Left lung (tissue), 10 donors: ENCODE data around the gene KMT2B. TPM values are rescaled to one million over a fixed set of nuclear protein-coding genes. Genes with fewer than 3 reads are reported as not detected.

Experiments
- ATAC-seq: fragments of 200-7000 bp; cut with Tn5 transposase; one replicate; pipeline ENCODE4 v1.9.1; 2020; ENCODE audit warnings: moderate library complexity
- DNase-seq, 4 donors: peaks; one replicate each; pipeline ENCODE4 v3.0.0-alpha.2; 2013 to 2020
- H3K27ac ChIP-seq, 2 donors: fragments of 200-600 bp; sonication (generic) in 1 of 2; one replicate each; pipeline versions ENCODE4 v1.5.0 to v1.8.0; 2020 to 2021
- H3K27me3 ChIP-seq, 2 donors: fragments of 200-600 bp; sonication (generic) in 1 of 2; one replicate each; pipeline versions ENCODE4 v1.5.0 to v1.8.0; 2020 to 2021
- H3K36me3 ChIP-seq, 2 donors: fragments of 200-600 bp; sonication (generic) in 1 of 2; one replicate each; pipeline versions ENCODE4 v1.5.0 to v1.8.0; 2020 to 2021
- H3K4me1 ChIP-seq, 2 donors: fragments of 200-600 bp; one replicate each; pipeline ENCODE4 v1.8.0; 2021
- H3K4me3 ChIP-seq, 2 donors: fragments of 200-600 bp; sonication (generic) in 1 of 2; one replicate each; pipeline versions ENCODE4 v1.5.0 to v1.8.0; 2020 to 2021; ENCODE audit warnings: mild to moderate bottlenecking in 1 of 2
- H3K9me3 ChIP-seq, 2 donors: fragments of 200-600 bp; sonication (generic) in 1 of 2; one replicate each; pipeline versions ENCODE4 v1.5.0 to v1.8.0; 2020 to 2021
- intact Hi-C, 2 donors: fragments of 100-400 bp; cut with DNase I; formaldehyde crosslinking; loops; one replicate each; pipeline versions ENCODE4 v1.11.2 to v1.14.2; 2022
- polyA plus RNA-seq, 6 donors: library from polyadenylated mRNA; unstranded; fragments of 120-200 nt; gene quantifications; one replicate each; pipeline ENCODE4 v1.2.1, GENCODE V29; 2013; ENCODE audit not compliant: insufficient read length in 6 of 6
- total RNA-seq, 2 donors: library from RNA; stranded (reverse); fragmentation: NEBNext Ultra II Directional; extraction: Animal tissue kit (Norgen Biotek cat#: 25700); gene quantifications; one replicate each; pipeline ENCODE4 v1.2.1, GENCODE V29; 2021
- TF ChIP-seq, protein P1 (sequence below), 2 donors: fragments of 200-600 bp; sonication (generic) in 1 of 2; IDR thresholded peaks; one replicate each; pipeline versions ENCODE4 v1.5.0 to v1.8.0; 2021; ENCODE audit warnings: antibody characterized with exemption in 2 of 2
- donor health status: DM: no; HTN: yes; CAD: no.
- donor health status: DM: no; HTN: no; CAD: no.

Gene KMT2B
- total and polyA plus RNA-seq, 8 donors, result 27.9 to 39.1 (median 33.9) TPM

DNA sequence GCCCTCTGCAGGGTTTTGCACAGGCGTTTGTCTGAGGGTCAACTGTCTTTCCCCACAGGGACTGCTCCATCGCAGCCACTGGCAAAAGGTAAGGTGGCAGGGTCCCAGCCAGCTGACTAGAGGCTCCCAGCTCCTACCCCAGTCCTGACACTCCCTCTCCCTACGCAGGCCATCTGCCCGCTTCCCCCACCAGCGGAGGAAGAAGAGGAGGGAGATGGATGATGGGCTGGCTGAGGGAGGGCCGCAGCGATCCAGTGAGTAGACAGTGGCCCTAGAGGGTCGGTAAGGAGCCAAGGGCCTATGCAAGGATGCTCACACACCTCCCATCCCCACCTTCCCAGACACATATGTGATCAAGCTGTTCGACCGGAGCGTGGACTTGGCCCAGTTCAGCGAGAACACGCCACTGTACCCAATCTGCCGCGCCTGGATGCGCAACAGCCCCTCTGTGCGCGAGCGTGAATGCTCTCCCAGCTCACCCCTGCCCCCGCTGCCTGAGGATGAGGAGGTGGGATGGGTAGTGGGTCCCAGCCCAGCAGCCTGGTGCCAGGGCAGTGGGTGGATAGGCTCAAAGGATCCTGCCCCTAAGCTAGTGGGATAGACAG, 35.0 kb downstream of the KMT2B start:
- intact Hi-C loops, result no loop called here
- ATAC-seq, result no peak
- Histone ChIP-seq H3K9me3 (no peaks in the 10 kb centered on the region), H3K27ac (no peak overlapping the region), H3K36me3 (peaks cover 0 to 40% of the 10 kb centered on the region in 2 donors), H3K4me1 (peaks cover 9 to 43% of the 10 kb centered on the region in 2 donors), H3K27me3 (peaks cover 0 to 21% of the 10 kb centered on the region in 2 donors), H3K4me3 (no peak overlapping the region)
- TF ChIP-seq, protein P1, sequence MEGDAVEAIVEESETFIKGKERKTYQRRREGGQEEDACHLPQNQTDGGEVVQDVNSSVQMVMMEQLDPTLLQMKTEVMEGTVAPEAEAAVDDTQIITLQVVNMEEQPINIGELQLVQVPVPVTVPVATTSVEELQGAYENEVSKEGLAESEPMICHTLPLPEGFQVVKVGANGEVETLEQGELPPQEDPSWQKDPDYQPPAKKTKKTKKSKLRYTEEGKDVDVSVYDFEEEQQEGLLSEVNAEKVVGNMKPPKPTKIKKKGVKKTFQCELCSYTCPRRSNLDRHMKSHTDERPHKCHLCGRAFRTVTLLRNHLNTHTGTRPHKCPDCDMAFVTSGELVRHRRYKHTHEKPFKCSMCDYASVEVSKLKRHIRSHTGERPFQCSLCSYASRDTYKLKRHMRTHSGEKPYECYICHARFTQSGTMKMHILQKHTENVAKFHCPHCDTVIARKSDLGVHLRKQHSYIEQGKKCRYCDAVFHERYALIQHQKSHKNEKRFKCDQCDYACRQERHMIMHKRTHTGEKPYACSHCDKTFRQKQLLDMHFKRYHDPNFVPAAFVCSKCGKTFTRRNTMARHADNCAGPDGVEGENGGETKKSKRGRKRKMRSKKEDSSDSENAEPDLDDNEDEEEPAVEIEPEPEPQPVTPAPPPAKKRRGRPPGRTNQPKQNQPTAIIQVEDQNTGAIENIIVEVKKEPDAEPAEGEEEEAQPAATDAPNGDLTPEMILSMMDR (IDR thresholded peaks at IDR 0.05), result no peak
- DNase-seq, result no peak

DNA sequence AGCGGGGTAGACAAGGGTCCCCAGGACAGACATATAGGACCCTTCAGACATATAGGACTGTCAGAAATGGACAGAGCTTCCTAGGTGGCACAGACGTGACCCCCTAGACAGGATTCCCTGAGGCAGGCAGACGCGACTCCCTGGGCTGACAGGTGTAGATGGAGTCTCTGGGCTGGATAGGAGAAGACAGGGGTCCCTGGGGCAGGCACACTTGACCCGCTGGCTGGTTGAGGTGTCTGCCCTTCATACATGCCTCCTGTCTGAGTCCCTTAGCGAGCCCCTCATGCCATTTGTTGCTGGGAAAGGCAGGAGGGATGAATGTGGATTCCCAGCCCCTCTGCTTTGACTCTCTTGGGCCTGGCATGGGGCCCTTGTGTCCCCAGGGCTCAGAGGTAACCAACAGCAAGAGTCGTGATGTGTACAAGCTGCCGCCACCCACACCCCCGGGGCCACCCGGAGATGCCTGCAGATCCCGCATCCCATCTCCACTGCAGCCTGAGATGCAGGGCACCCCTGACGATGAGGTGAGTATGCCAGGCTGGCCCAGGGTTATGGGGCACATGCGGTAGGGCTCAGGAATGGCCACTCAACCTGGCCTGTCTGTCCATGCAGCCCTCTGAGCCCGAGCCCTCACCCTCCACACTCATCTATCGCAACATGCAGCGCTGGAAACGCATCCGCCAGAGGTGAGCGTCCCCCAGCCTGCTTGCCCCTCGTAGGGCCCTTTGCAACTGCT, 36.0 kb downstream of the KMT2B start:
- H3K4me1 ChIP-seq, result peaks cover 11 to 45% of the 10 kb centered on the region in 2 donors
- intact Hi-C loops, result no loop called here

DNA sequence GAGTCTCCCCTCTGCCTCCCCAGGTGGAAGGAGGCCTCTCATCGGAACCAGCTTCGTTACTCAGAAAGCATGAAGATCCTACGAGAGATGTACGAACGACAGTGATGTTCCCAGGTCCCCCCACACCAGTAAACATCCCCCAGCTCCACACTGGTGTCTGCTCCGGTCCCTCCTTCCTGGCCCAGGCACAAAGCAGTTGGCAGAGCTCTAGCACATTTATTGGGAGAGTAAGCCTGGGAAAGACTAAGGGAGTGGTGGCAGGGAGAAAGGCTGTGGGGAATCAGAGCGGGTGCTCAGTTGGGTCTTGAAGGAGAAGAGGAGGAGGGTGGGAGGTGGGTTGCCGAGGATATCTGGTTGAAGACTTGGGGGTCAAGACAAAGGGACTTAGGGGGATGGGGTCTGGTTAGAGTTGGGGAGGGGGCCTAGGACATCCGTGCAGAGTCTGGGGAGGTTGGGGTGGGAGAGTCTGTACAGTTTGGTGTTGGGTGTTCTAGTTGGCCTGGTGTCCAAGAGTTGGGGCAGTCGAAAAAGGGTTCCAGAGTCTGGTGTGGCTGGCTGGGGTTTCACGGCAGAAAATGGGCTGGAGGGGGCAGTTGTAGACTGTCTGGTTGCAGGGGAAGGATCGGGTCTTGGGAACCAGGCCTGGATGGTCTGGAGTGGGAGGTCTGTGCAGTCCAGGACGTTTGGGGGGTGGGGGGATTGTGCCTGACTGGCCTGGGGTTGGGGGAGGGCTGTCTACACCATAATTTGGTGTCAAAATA, 36.7 kb downstream of the KMT2B start:
- no peak overlapping the region for H3K4me3 ChIP-seq
- H3K9me3 ChIP-seq, result no peaks in the 10 kb centered on the region
- no peak overlapping the region for H3K27ac ChIP-seq
- intact Hi-C loops, result no loop called here
- peaks cover 0 to 40% of the 10 kb centered on the region in 2 donors for H3K36me3 ChIP-seq
- H3K4me1 ChIP-seq, result peaks cover 13 to 45% of the 10 kb centered on the region in 2 donors
- DNase-seq (no peak), ATAC-seq (no peak)
- peaks cover 0 to 21% of the 10 kb centered on the region in 2 donors for H3K27me3 ChIP-seq
- TF ChIP-seq, protein P1 (IDR thresholded peaks at IDR 0.05), result no peak

More for the DNA sequence above, 36.0 kb downstream of the KMT2B start:
- Histone ChIP-seq H3K27me3 (peaks cover 0 to 21% of the 10 kb centered on the region in 2 donors), H3K27ac (no peak overlapping the region), H3K36me3 (peaks cover 0 to 40% of the 10 kb centered on the region in 2 donors), H3K4me3 (no peak overlapping the region), H3K9me3 (no peaks in the 10 kb centered on the region)
- DNase-seq, result no peak
- ATAC-seq, result no peak
- TF ChIP-seq, protein P1 (IDR thresholded peaks at IDR 0.05), result no peak

DNA sequence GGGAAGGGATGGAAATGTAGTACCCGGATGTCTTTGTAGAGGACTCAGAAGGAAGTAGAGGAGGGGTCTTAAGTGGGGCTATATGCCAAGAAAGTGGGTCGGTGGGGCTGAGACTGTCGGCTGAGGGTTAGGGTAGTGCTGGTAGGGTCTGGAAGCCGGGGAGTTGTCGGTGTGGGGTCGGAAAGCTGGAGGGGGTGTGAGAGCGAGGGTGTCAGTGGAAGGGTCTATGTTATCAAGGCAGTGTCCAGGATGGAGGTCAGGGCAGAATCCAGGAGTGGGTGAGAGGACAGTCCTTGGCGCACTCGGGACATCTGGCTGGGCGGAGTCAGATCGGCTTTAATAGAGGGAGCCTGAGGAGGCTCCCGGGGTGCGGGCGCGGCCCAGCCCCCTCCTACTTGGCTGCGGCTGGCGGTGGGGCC, 37.3 kb downstream of the KMT2B start:
- Histone ChIP-seq H3K4me3 (peak overlapping the region; percentile 21 to 92), H3K9me3 (no peaks in the 10 kb centered on the region), H3K36me3 (peaks cover 0 to 40% of the 10 kb centered on the region in 2 donors), H3K4me1 (peaks cover 13 to 44% of the 10 kb centered on the region in 2 donors), H3K27me3 (peaks cover 0 to 21% of the 10 kb centered on the region in 2 donors), H3K27ac (peak overlapping the region in 1 of 2 donors; percentile 94)
- TF ChIP-seq, protein P1 (IDR thresholded peaks at IDR 0.05), result no peak
- DNase-seq (no peak), ATAC-seq (no peak)
- intact Hi-C loops, result no loop called here
